Measurements from ENCODE around the gene FCRL4. TPM values are rescaled to one million over a fixed set of nuclear protein-coding genes. Genes with fewer than 3 reads are reported as not detected.

Gene FCRL4
- total and polyA plus RNA-seq, 2 of the 4 experiments (the other 2 are of a cell fraction): not detected

- Histone ChIP-seq H2BK5ac (ENCODE audit: low read depth, low read length, poor library complexity, severe bottlenecking) (no peak overlapping the region), H3K9me3 (ENCODE audit: control insufficient read depth, insufficient read depth, low read length) (no peaks in the 10 kb centered on the region), H3K9me1 (ENCODE audit: insufficient read depth, low read length) (no peaks in the 10 kb centered on the region), H3K18ac (ENCODE audit: low read depth, low read length) (no peak overlapping the region), H3K4ac (ENCODE audit: low read depth, low read length) (no peak overlapping the region), H4K5ac (ENCODE audit: low read depth, low read length) (no peak overlapping the region), H3K56ac (ENCODE audit: extremely low read depth, insufficient read depth, low read length) (no peak overlapping the region), H3K14ac (replicated peaks; ENCODE audit: low read depth, low read length) (no peak overlapping the region), H3K9ac (ENCODE audit: low read depth, low read length) (no peak overlapping the region), H3K27me3 (ENCODE audit: control insufficient read depth, insufficient read depth, low read length) (no peaks in the 10 kb centered on the region), H3K4me1 (ENCODE audit: control insufficient read depth, insufficient read depth, low read length) (no peaks in the 10 kb centered on the region), H2BK120ac (ENCODE audit: low read depth, low read length) (no peak overlapping the region), H2AK5ac (ENCODE audit: low read depth, low read length) (no peak overlapping the region), H2AFZ (replicated peaks; ENCODE audit: low read length, poor library complexity) (no peak overlapping the region), H2BK15ac (ENCODE audit: low read depth, low read length) (no peak overlapping the region), H3K36me3 (ENCODE audit: control insufficient read depth, insufficient read depth, low read length) (no peaks in the 10 kb centered on the region), H3K4me3 (ENCODE audit: insufficient read depth, low read depth, low read length) (no peak overlapping the region), H3K27ac (ENCODE audit: insufficient read depth, low read length) (no peak overlapping the region), H4K91ac (ENCODE audit: insufficient read depth, low read depth, low read length) (no peak overlapping the region), H2BK20ac (ENCODE audit: low read depth, low read length) (no peak overlapping the region), H4K20me1 (ENCODE audit: insufficient read depth, low read length) (no peaks in the 10 kb centered on the region), H3K23ac (ENCODE audit: low read depth, low read length) (no peak overlapping the region), H3K79me1 (ENCODE audit: low read depth in 1 of 2, low read length in 2 of 2) (no peaks in the 10 kb centered on the region), H4K8ac (ENCODE audit: low read depth in 2 of 2, low read length in 2 of 2) (no peak overlapping the region), H2AK9ac (replicated peaks; ENCODE audit: low read depth, low read length, poor library complexity) (no peak overlapping the region), H3K4me2 (ENCODE audit: low read depth, low read length) (no peak overlapping the region)
- in situ Hi-C loops (cut with MboI; ENCODE audit: low sequenced_read_pairs): no loop called here
- no TSS peak for BruUV-seq (replicated peaks)
- ChIA-PET CTCF (interaction anchor here (0.5 kb wide), 1 partner anchor 160 kb away, joined by 3 read pairs; no protein-coding TSS in a partner anchor), POLR2A (ENCODE audit: unreplicated experiment) (no interaction called here)
- DNase-seq: no peak
- no CpG with 5 or more reads among the region's 5 CpGs for WGBS, 2 experiments (ENCODE audit: extremely low coverage in 2 of 2, insufficient read length in 1 of 2)
- ATAC-seq (ENCODE audit: low read depth): no peak
- intact Hi-C loops (cut with micrococcal nuclease): no loop called here
- no peak for TF ChIP-seq MAZ (IDR thresholded peaks at IDR 0.05; ENCODE audit: borderline replicate concordance, low read depth, low read length)
- no peak for TF ChIP-seq MAFK (IDR thresholded peaks at IDR 0.05; ENCODE audit: low read depth, low read length)
- no peak for TF ChIP-seq CHD1 (IDR thresholded peaks at IDR 0.05; ENCODE audit: low read depth, low read length)
- dilution Hi-C loops (cut with HindIII; ENCODE audit: low sequenced_read_pairs, unreplicated experiment): no loop called here
Measured at GRCh38 chr1:157523774-157524493, 74.0 kb downstream of the FCRL4 start.

Other genes starting within 250 kb of the FCRL4 start
- gene FCRL5, start 45.6 kb downstream of the FCRL4 start, total RNA-seq (2012; rRNA removed): not detected in 2 replicates
- not detected in 2 replicates for gene FCRL5, start 45.6 kb downstream of the FCRL4 start, polyA plus RNA-seq (2012; rRNA removed)
- gene FCRL3, start 102.7 kb upstream of the FCRL4 start, total RNA-seq (2012; rRNA removed): not detected in 2 replicates
- not detected in 2 replicates for gene FCRL3, start 102.7 kb upstream of the FCRL4 start, polyA plus RNA-seq (2012; rRNA removed)
- gene FCRL2, start 179.0 kb upstream of the FCRL4 start, total RNA-seq (2012; rRNA removed): not detected in 2 replicates
- gene FCRL2, start 179.0 kb upstream of the FCRL4 start, polyA plus RNA-seq (2012; rRNA removed): not detected in 2 replicates
- not detected in 2 replicates for gene FCRL1, start 222.0 kb upstream of the FCRL4 start, total RNA-seq (2012; rRNA removed)
- not detected in 2 replicates for gene FCRL1, start 222.0 kb upstream of the FCRL4 start, polyA plus RNA-seq (2012; rRNA removed)
- not detected in 2 replicates for gene CD5L, start 243.7 kb upstream of the FCRL4 start, total RNA-seq (2012; rRNA removed)
- gene CD5L, start 243.7 kb upstream of the FCRL4 start, polyA plus RNA-seq (2012; rRNA removed): not detected in 2 replicates

All from IMR-90 (cell line).